A673 (cell line): ENCODE results near the gene C11orf54. TPM values are rescaled to one million over a fixed set of nuclear protein-coding genes. Genes with fewer than 3 reads are reported as not detected.

Source experiments
- BruUV-seq: library from RNA; stranded (reverse); fragments of 400-500 nt; replicated peaks from 2 replicates; lab custom pipeline; 2021; lab: Mats Ljungman, UMichigan
- CTCF ChIA-PET: fragments of 300-600 bp; sonication (Branson Sonifier 250); formaldehyde crosslinking; loops from one replicate; lab custom pipeline; 2022; ENCODE audit warnings: antibody characterized with exemption; lab: Charles Lee
- POLR2A ChIA-PET: fragments of 300-600 bp; sonication (Branson Sonifier 250); formaldehyde crosslinking; loops from one replicate; lab custom pipeline; 2022; ENCODE audit warnings: antibody characterized with exemption; ENCODE audit not compliant: low non-redundant PET; lab: Charles Lee
- DNase-seq: peaks from one replicate; pipeline ENCODE4 v3.0.0-alpha.2; 2015; ENCODE audit warnings: low spot score
- H3K27ac ChIP-seq: fragments of 200-600 bp; sonication (generic); 2 replicates; pipeline ENCODE4 v1.5.1; 2016; ENCODE audit warnings: mixed run types, low read depth, mild to moderate bottlenecking, mixed read lengths, antibody characterized with exemption, low read length; ENCODE audit not compliant: poor library complexity, severe bottlenecking
- H3K27me3 ChIP-seq: fragments of 200-600 bp; sonication (generic); replicated peaks from 2 replicates; pipeline ENCODE4 v1.6.1; 2017; ENCODE audit warnings: mixed run types, low read depth, mild to moderate bottlenecking, mixed read lengths, antibody characterized with exemption, low read length; ENCODE audit not compliant: insufficient read depth, poor library complexity
- H3K36me3 ChIP-seq: fragments of 200-600 bp; sonication (generic); 2 replicates; pipeline ENCODE4 v1.6.1; 2016; ENCODE audit warnings: mixed run types, mild to moderate bottlenecking, mixed read lengths, antibody characterized with exemption, low read length; ENCODE audit not compliant: insufficient read depth, poor library complexity, severe bottlenecking
- H3K4me1 ChIP-seq: fragments of 200-600 bp; sonication (generic); 2 replicates; pipeline ENCODE4 v1.6.1; 2017; ENCODE audit warnings: mixed run types, mild to moderate bottlenecking, mixed read lengths, antibody characterized with exemption, low read length; ENCODE audit not compliant: insufficient read depth, poor library complexity, severe bottlenecking
- H3K4me3 ChIP-seq: fragments of 200-600 bp; sonication (generic); 2 replicates; pipeline ENCODE4 v1.5.1; 2016; ENCODE audit warnings: low read depth, mixed run types, mild to moderate bottlenecking, mixed read lengths, low read length; ENCODE audit not compliant: poor library complexity, severe bottlenecking
- H3K9me3 ChIP-seq: fragments of 200-600 bp; sonication (generic); 2 replicates; pipeline ENCODE4 v1.6.1; 2016; ENCODE audit warnings: mixed run types, low read depth, mild to moderate bottlenecking, mixed read lengths, antibody characterized with exemption, low read length; ENCODE audit not compliant: poor library complexity, severe bottlenecking
- EZH2 ChIP-seq: fragments of 200-600 bp; sonication (generic); IDR thresholded peaks from 2 replicates; pipeline ENCODE4 v1.6.1; 2017; ENCODE audit warnings: borderline replicate concordance, low read depth, mild to moderate bottlenecking, mixed read lengths, antibody characterized with exemption, low read length; ENCODE audit not compliant: poor library complexity, severe bottlenecking
- intact Hi-C: fragments of 100-400 bp; cut with micrococcal nuclease; formaldehyde crosslinking; loops from one replicate; pipeline ENCODE4 v1.10.0; 2022; ENCODE audit not compliant: unreplicated experiment
- total RNA-seq: library from RNA; stranded (reverse); gene quantifications from 2 replicates; pipeline ENCODE4 v1.2.3, GENCODE V29; 2021
- TF ChIP-seq, protein P1 (sequence below): fragments of 300-800, 200-600 bp; sonication (generic); conservative IDR thresholded peaks from 2 replicates; pipeline ENCODE4 v1.5.1; 2017; ENCODE audit warnings: low read depth, mild to moderate bottlenecking, antibody characterized with exemption, low read length, moderate library complexity, mixed read lengths

The C11orf54 gene
- total RNA-seq, 1 experiment from 2014 or later: 26.2 TPM

DNA sequence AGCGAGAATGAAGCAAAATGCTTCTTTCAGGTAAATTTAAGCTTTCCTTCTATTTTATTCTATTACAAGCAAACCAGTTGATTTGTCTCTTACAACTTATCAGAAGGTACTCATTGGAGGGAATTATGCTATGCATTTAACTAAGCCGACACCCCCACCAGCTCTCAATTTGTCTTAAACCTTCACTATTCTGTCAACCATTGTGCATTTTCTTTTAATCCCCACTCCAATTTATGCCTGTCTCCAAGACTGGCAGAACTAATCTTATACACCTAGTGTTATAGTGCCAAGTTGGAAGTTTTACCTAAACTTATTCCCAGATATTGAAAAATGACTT, 12.7 kb upstream of the C11orf54 start:
- Histone ChIP-seq H3K4me1 (no peaks in the 10 kb centered on the region), H3K36me3 (peaks cover 95% of the 10 kb centered on the region), H3K27ac (peak overlapping the region; percentile 20), H3K27me3 (no peaks in the 10 kb centered on the region), H3K4me3 (no peak overlapping the region), H3K9me3 (no peaks in the 10 kb centered on the region)
- TF ChIP-seq, protein P1, sequence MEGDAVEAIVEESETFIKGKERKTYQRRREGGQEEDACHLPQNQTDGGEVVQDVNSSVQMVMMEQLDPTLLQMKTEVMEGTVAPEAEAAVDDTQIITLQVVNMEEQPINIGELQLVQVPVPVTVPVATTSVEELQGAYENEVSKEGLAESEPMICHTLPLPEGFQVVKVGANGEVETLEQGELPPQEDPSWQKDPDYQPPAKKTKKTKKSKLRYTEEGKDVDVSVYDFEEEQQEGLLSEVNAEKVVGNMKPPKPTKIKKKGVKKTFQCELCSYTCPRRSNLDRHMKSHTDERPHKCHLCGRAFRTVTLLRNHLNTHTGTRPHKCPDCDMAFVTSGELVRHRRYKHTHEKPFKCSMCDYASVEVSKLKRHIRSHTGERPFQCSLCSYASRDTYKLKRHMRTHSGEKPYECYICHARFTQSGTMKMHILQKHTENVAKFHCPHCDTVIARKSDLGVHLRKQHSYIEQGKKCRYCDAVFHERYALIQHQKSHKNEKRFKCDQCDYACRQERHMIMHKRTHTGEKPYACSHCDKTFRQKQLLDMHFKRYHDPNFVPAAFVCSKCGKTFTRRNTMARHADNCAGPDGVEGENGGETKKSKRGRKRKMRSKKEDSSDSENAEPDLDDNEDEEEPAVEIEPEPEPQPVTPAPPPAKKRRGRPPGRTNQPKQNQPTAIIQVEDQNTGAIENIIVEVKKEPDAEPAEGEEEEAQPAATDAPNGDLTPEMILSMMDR: no peak
- no peak for TF ChIP-seq EZH2
- DNase-seq: no peak
- intact Hi-C loops: no loop called here
- ChIA-PET CTCF (no interaction called here), POLR2A (no interaction called here)
- BruUV-seq: no TSS peak

DNA sequence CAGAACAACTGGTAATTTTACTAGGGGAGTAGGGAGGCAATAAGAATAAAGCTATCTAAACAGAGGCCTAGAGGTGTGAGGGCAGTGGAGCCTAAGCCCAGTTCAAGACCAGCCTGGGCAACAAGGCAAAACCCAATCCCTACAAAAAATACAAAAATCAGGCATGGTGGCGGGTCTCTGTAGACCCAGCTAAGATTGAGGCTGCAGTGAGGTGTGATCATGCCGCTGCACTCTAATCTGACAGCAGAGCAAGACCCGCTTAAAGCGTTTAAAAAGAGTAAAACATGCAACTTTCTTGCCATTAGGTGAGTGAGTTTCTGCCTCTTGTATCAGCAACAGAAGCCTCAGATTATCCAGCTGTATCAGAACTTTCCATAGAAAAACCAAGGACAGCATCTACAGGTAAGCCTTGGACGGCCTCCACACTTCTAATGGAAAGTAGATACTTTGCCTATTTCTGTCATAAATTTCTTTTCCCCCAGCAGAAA, 12.3 kb upstream of the C11orf54 start:
- DNase-seq: no peak
- no TSS peak for BruUV-seq
- ChIA-PET CTCF (no interaction called here), POLR2A (no interaction called here)
- Histone ChIP-seq H3K9me3 (no peaks in the 10 kb centered on the region), H3K36me3 (peaks cover 96% of the 10 kb centered on the region), H3K27me3 (no peaks in the 10 kb centered on the region), H3K4me1 (no peaks in the 10 kb centered on the region), H3K27ac (peak overlapping the region; percentile 20), H3K4me3 (no peak overlapping the region)
- TF ChIP-seq, protein P1: no peak
- TF ChIP-seq EZH2: no peak
- intact Hi-C loops: no loop called here

DNA sequence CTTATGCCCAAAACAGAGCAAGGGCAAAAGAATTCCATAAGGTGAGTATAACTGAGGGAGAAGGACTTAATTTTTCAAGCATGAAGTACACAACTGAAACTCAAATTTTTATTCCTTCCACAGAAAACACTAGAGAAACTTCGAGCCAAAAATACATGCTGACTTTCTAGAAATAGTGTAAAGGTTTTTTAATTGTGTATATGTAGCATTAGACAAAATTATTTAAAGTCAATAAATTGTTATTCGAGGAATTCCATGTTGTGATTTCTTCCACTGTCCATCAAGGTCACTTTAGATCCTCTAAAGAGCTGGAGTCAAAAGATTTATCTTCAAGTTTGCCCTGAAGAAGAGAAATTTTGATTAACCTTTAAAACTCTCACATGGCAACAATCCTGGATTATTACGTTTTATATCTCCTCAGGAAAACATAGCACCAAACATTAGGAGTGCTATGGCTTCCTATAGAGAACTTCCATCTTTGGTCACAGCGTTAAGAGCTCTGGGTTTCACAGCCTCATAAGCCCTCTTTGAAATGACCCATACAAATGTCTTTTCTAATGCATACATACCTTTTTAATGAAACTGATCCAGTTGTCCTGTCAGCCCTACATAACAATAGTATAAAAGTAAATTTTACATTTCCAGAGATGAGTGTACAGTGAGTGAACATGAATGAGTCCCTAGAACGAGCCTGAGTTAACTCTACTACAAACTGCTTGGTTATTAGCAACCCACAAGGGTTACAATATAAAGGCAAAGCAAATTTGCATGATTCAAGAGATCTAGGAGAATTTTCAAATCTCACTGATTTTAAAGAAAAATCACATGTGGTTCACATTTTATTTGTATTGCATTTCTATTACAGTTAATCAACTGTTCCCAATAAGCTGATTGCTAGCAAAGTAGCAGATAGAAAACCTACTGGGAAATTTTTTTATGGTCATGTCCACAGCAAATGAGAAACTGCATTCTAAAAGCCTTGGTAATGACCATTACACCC, 11.1 kb upstream of the C11orf54 start:
- TF ChIP-seq, protein P1: no peak
- no peak for TF ChIP-seq EZH2
- peaks cover 100% of the 10 kb centered on the region for H3K36me3 ChIP-seq
- no TSS peak for BruUV-seq

More for the DNA sequence above, 11.1 kb upstream of the C11orf54 start:
- Histone ChIP-seq H3K4me3 (no peak overlapping the region), H3K4me1 (peaks cover 10% of the 10 kb centered on the region), H3K27ac (peak overlapping the region; percentile 20), H3K9me3 (no peaks in the 10 kb centered on the region), H3K27me3 (no peaks in the 10 kb centered on the region)
- POLR2A ChIA-PET: interaction anchor here (0.6 to 0.7 kb wide), 2 partner anchors 46 to 1964 kb away, joined by 4 to 7 read pairs; no protein-coding TSS in a partner anchor
- intact Hi-C loops: loop anchor here (5.0 kb wide), 2 partner anchors 33 to 67 kb away; no protein-coding TSS in a partner anchor
- CTCF ChIA-PET: no interaction called here
- DNase-seq: no peak
